ENCODE results near the gene YTHDF1. TPM values are rescaled to one million over a fixed set of nuclear protein-coding genes. Genes with fewer than 3 reads are reported as not detected.

Gene YTHDF1
- total and polyA plus RNA-seq, 2 of the 8 experiments (the other 6 are each of a cell fraction or from before 2014, with no cell fraction given) = 32.8 to 66.0 TPM

- TF ChIP-seq HDAC2 (IDR thresholded peaks at IDR 0.05; ENCODE audit: borderline replicate concordance in 1 of 2, low read depth in 2 of 2, low read length in 2 of 2) (no peak), CHD1 (IDR thresholded peaks at IDR 0.05; ENCODE audit: low read depth, low read length) (no peak), POLR2AphosphoS5 (IDR thresholded peaks at IDR 0.05; ENCODE audit: low read depth, low read length) (no peak), RAD21 (IDR thresholded peaks at IDR 0.05 in 1 of 2, conservative IDR thresholded peaks at IDR 0.05 in 1 of 2; ENCODE audit: low read depth in 2 of 2, low read length in 2 of 2) (no peak), SIX5 (IDR thresholded peaks at IDR 0.05; ENCODE audit: low read depth, low read length) (no peak)
Measured at GRCh38 chr20:63189322-63189642, 26.6 kb downstream of the YTHDF1 start (continued).

Data from H1 (cell line).